HG02970 (cell line): ENCODE data around the gene DOCK3.
"Not testable (repeated sequence)": the region's sequence is repeated elsewhere in the genome, so short reads cannot be mapped to it uniquely, and the experiment has no call there.

Source experiments
- ATAC-seq: cut with Tn5 transposase; IDR thresholded peaks from one replicate; pipeline ENCODE4 v1.9.1; 2021; ENCODE audit warnings: mild to moderate bottlenecking, moderate library complexity, moderate number of reproducible peaks; ENCODE audit not compliant: unreplicated experiment, low FRiP score

The DOCK3 gene

GRCh38 chr3:51173518-51174271 lies 499.0 kb downstream of the DOCK3 start:
- ATAC-seq = no peak

- ATAC-seq = no peak
These were observed 502.2 kb downstream of the DOCK3 start for GRCh38 chr3:51176923-51177322.

GRCh38 chr3:51186446-51186845 lies 511.7 kb downstream of the DOCK3 start:
- not testable (repeated sequence) for ATAC-seq

GRCh38 chr3:51190199-51190598 lies 515.5 kb downstream of the DOCK3 start:
- no peak for ATAC-seq

GRCh38 chr3:51190827-51191226 lies 516.1 kb downstream of the DOCK3 start:
- ATAC-seq = no peak

GRCh38 chr3:51191768-51192167 lies 517.0 kb downstream of the DOCK3 start:
- ATAC-seq = no peak

GRCh38 chr3:51198477-51198876 lies 523.8 kb downstream of the DOCK3 start:
- no peak for ATAC-seq

GRCh38 chr3:51199296-51199695 lies 524.6 kb downstream of the DOCK3 start:
- ATAC-seq = not testable (repeated sequence)

- ATAC-seq = no peak
These were observed 541.6 kb downstream of the DOCK3 start for GRCh38 chr3:51216291-51216690.

- ATAC-seq = no peak
These were observed 547.2 kb downstream of the DOCK3 start for GRCh38 chr3:51221959-51222358.

GRCh38 chr3:51224283-51224682 lies 549.6 kb downstream of the DOCK3 start:
- ATAC-seq = no peak

- no peak for ATAC-seq
These were observed 550.1 kb downstream of the DOCK3 start for GRCh38 chr3:51224843-51225242.

- ATAC-seq = no peak
These were observed 568.2 kb downstream of the DOCK3 start for GRCh38 chr3:51242939-51243338.

GRCh38 chr3:51243924-51244323 lies 569.2 kb downstream of the DOCK3 start:
- no peak for ATAC-seq

- ATAC-seq = no peak
These were observed 571.1 kb downstream of the DOCK3 start for GRCh38 chr3:51245867-51246266.

- no peak for ATAC-seq
These were observed 583.1 kb downstream of the DOCK3 start for GRCh38 chr3:51257870-51258269.

GRCh38 chr3:51264166-51264565 lies 589.4 kb downstream of the DOCK3 start:
- ATAC-seq = not testable (repeated sequence)

- no peak for ATAC-seq
These were observed 593.4 kb downstream of the DOCK3 start for GRCh38 chr3:51268132-51268531.

GRCh38 chr3:51269466-51269865 lies 594.7 kb downstream of the DOCK3 start:
- ATAC-seq = no peak

- ATAC-seq = no peak
These were observed 595.8 kb downstream of the DOCK3 start for GRCh38 chr3:51270559-51270958.

- ATAC-seq = no peak
These were observed 596.4 kb downstream of the DOCK3 start for GRCh38 chr3:51271172-51271571.

- no peak for ATAC-seq
These were observed 599.3 kb downstream of the DOCK3 start for GRCh38 chr3:51274052-51274451.
